ENCODE data around the gene CLIP4. TPM values are rescaled to one million over a fixed set of nuclear protein-coding genes. Genes with fewer than 3 reads are reported as not detected.

Gene CLIP4
- polyA plus RNA-seq, 2 of the 4 experiments (the other 2 are of a cell fraction) = 51.1 to 99.1 TPM

DNA sequence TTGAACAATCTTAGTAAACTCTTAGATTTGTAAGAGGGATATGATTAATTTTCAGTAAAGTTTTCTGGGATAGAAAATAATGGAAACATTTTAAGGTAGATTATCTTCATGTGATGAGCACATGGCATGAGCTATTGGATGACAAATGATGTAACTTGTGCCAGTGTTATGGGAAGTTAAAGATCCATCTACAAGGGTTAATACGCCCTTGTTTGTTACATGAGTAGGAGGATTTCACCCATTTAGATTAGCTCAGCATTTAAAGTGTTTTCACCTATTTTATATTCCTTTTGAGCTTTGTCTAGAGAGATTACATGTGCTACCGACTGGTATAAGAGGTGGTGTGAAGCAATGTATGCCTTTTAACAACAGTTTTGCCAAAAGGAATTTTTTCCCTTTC lies 5.6 kb downstream of the CLIP4 start:
- H3K9me3 ChIP-seq = peaks cover 16% of the 10 kb centered on the region
- no peak overlapping the region; the same call in 2 of the 3 replicates for H3K4me2 ChIP-seq
- 87% methylated on average over 2 of the region's 2 CpGs for WGBS (ENCODE audit: missing lambda C conversion rate)
- ChIA-PET POLR2A (interaction anchor here (9.0 kb wide), 1 partner anchor 9 kb away, joined by 122 read pairs; no protein-coding TSS in a partner anchor), CTCF (interaction anchor here (1.1 to 2.4 kb wide), 3 partner anchors 8 to 12 kb away, joined by 3 to 11 read pairs (median 3); no protein-coding TSS in a partner anchor)
- TF ChIP-seq POLR2AphosphoS2 (conservative IDR thresholded peaks at IDR 0.05; ENCODE audit: low read length) (0 out of 2 replicates have a peak, but pooled peaks have one; percentile 57), MAFK (IDR thresholded peaks at IDR 0.05; ENCODE audit: partially characterized antibody) (peak; percentile 81), ZNF302 (CRISPR knock-in tag; IDR thresholded peaks at IDR 0.05) (no peak), MAX (IDR thresholded peaks at IDR 0.05) (peak; percentile 68), E2F6 (IDR thresholded peaks at IDR 0.05; ENCODE audit: borderline replicate concordance, low read depth) (no peak)
- ATAC-seq (no peak), FAIRE-seq (peak; percentile 7), DNase-seq (ENCODE audit: low read depth in 1 of 2, low spot score in 1 of 2) (no peak)
- no peak overlapping the region for H3K4me3 ChIP-seq
- H3K27ac ChIP-seq = peak overlapping the region; percentile 13 to 40; a peak in 5 of 6 replicates
- H3K4me1 ChIP-seq = peaks cover 79% of the 10 kb centered on the region

DNA sequence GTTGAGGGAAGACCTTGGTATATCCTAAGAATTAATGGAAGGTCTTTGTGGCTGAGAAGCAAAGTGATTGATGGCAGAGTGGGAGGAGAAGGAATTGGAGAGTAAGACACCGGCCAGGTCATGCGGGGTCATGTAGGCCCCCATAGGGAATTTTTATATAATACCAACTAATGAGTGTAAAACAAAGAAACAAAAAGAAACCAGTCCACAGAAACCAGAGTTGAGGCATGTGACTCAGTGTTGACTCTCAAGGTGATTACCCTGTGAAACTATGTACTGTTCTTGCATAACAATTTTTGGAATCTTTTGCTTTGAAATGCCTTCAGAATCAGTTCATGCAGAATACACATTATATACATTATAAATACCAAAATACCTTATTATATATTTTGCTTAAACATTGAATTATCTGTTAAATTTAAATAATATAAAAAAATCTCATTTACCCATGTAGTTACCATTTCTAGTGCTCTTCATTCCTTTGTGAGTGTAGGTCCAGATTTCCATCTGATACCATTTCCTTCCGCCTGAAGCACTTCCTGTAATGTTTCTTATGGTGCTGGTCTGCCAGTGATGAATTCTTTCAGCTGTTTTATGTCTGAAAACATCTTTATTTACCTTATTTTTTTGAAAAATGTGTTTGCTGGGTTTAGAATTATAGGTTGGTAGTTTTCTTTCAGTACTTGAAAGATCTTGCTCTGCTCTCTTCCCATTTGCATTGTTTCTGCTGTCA lies 8.6 kb downstream of the CLIP4 start:
- H3K9me3 ChIP-seq = peaks cover 16% of the 10 kb centered on the region
- no peak for FAIRE-seq
- peak overlapping the region; percentile 57 for H3K4me2 ChIP-seq
- H3K4me3 ChIP-seq = no peak overlapping the region; the same call in 2 of the 3 replicates
- peak overlapping the region; percentile 82 to 92 for H3K27ac ChIP-seq
- 8% methylated on average over 3 of the region's 3 CpGs for WGBS (ENCODE audit: missing lambda C conversion rate)
- peaks cover 81% of the 10 kb centered on the region for H3K4me1 ChIP-seq
- POLR2A ChIA-PET = no interaction called here
- peak; percentile 52 to 81 for DNase-seq (ENCODE audit: low read depth in 1 of 2, low spot score in 1 of 2)
- CTCF ChIA-PET = interaction anchor here (1.7 kb wide), 1 partner anchor 165 kb away, joined by 3 read pairs; no protein-coding TSS in a partner anchor
- ATAC-seq = peak; percentile 90 to 91
- TF ChIP-seq CBX8 (IDR thresholded peaks at IDR 0.05) (no peak), JUNB (IDR thresholded peaks at IDR 0.05) (peak; percentile 98), RNF2 (IDR thresholded peaks at IDR 0.05; ENCODE audit: borderline replicate concordance, low read depth) (no peak), MAZ (IDR thresholded peaks at IDR 0.05; ENCODE audit: borderline replicate concordance, low read depth, low read length) (no peak), KDM1A (IDR thresholded peaks at IDR 0.05; ENCODE audit: low read depth) (no peak), CHD4 (IDR thresholded peaks at IDR 0.05; ENCODE audit: borderline replicate concordance) (no peak), HMGXB4 (CRISPR knock-in tag; IDR thresholded peaks at IDR 0.05; ENCODE audit: borderline replicate concordance) (no peak), PHF8 (IDR thresholded peaks at IDR 0.05; ENCODE audit: borderline replicate concordance, low read depth) (no peak), RARB (CRISPR knock-in tag; IDR thresholded peaks at IDR 0.05) (no peak), ZNF302 (CRISPR knock-in tag; IDR thresholded peaks at IDR 0.05) (no peak), EHF (CRISPR knock-in tag; IDR thresholded peaks at IDR 0.05) (no peak), NFE2L2 (conservative IDR thresholded peaks at IDR 0.05; ENCODE audit: low read length) (no peak), EP300 (IDR thresholded peaks at IDR 0.05) (peak; percentile 75 to 76; a peak in 3 of 5 replicates), EHMT2 (IDR thresholded peaks at IDR 0.05; ENCODE audit: low read depth) (no peak), MYC (IDR thresholded peaks at IDR 0.05; ENCODE audit: borderline replicate concordance, low read length) (no peak), ELK1 (IDR thresholded peaks at IDR 0.05; ENCODE audit: low read depth, low read length) (no peak), FOSL2 (IDR thresholded peaks at IDR 0.05) (peak; percentile 99), FOSL2 (CRISPR knock-in tag; IDR thresholded peaks at IDR 0.05) (peak; percentile 96), NPAS2 (CRISPR knock-in tag; IDR thresholded peaks at IDR 0.05; ENCODE audit: borderline replicate concordance) (no peak), PBX3 (IDR thresholded peaks at IDR 0.05) (0 out of 2 replicates have a peak, but pooled peaks have one; percentile 41), E2F6 (IDR thresholded peaks at IDR 0.05; ENCODE audit: borderline replicate concordance, low read depth) (no peak), MAFK (IDR thresholded peaks at IDR 0.05; ENCODE audit: partially characterized antibody) (no peak), HOXA7 (CRISPR knock-in tag; IDR thresholded peaks at IDR 0.05) (peak; percentile 68; the same call in 1 of the 2 replicates), BHLHE40 (IDR thresholded peaks at IDR 0.05; ENCODE audit: low read depth, low read length) (no peak), HOXB13 (CRISPR knock-in tag; IDR thresholded peaks at IDR 0.05; ENCODE audit: low read depth) (no peak), GATA3 (IDR thresholded peaks at IDR 0.05; ENCODE audit: borderline replicate concordance) (peak; percentile 87; the same call in 1 of the 2 replicates), HEYL (CRISPR knock-in tag; IDR thresholded peaks at IDR 0.05) (no peak), TP53 (CRISPR knock-in tag; IDR thresholded peaks at IDR 0.05) (no peak), CEBPB (IDR thresholded peaks at IDR 0.05) (peak; percentile 93 to 99), SMC3 (IDR thresholded peaks at IDR 0.05) (no peak; the same call in 2 of the 3 replicates)

All from A549 (cell line).